ENCODE data around the gene RNF32. TPM values are rescaled to one million over a fixed set of nuclear protein-coding genes. Genes with fewer than 3 reads are reported as not detected.

RNF32 gene
- total and polyA plus RNA-seq, 2 of the 13 experiments (the other 11 are each of a cell fraction or from before 2014, with no cell fraction given), result not detected

DNA sequence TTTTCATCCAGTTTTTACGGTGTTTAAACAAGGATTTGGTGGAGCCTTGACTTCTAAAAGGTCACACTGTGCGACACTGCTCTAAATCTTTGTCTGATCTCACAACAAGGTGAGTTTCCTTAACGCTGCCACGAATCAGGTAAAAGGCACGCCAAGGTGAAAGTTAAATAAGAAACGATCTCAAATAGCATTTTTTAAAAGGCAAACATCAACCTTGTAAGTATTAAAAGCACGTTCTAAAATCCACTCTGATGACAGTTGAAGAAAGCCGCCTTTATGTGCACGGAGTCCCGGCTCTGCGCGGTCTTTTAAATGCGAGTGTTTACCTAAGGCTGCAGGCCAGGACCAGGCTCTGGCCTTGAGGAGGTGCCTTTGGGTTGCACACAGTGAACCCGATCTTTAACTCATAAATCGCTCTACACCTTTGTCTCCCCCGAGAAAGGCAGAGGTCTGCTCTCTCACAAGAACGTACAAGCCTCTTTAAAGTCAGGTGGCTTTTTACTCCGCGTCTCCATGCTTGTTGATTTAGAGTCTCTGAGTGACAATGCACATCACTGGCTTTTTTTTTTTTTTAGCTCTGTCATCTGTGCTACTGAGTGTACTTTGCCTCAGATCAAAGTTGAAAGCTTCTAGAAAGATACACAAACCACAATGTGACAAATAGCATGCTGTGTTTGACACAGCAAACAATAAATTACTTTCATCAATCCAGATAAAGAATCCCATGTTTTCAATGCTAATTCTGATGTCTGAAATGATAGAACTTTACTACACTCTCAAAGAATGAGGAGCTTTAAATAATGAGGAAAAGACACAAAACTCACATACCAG, 25.9 kb upstream of the RNF32 start (continued):
- TF ChIP-seq MAFK (conservative IDR thresholded peaks at IDR 0.05 in 1 of 2, IDR thresholded peaks at IDR 0.05 in 1 of 2; ENCODE audit: low read length in 2 of 2) (peak; percentile 2 to 27; a peak in 3 of 4 replicates), EP300 (IDR thresholded peaks at IDR 0.05; ENCODE audit: low read depth in 2 of 2, low read length in 2 of 2) (peak; percentile 91 to 98), EP300 (CRISPR knock-in tag; IDR thresholded peaks at IDR 0.05; ENCODE audit: borderline replicate concordance) (peak; percentile 94), KMT2A (CRISPR knock-in tag; IDR thresholded peaks at IDR 0.05) (no peak; the same call in 1 of the 2 replicates), ZNF235 (CRISPR knock-in tag; IDR thresholded peaks at IDR 0.05; ENCODE audit: borderline replicate concordance) (no peak), YEATS4 (CRISPR knock-in tag; IDR thresholded peaks at IDR 0.05; ENCODE audit: borderline replicate concordance) (peak; percentile 42; the same call in 1 of the 2 replicates), DMAP1 (CRISPR knock-in tag; IDR thresholded peaks at IDR 0.05) (peak; percentile 75), ZNF263 (CRISPR knock-in tag; IDR thresholded peaks at IDR 0.05) (no peak), NCOR1 (IDR thresholded peaks at IDR 0.05; ENCODE audit: borderline replicate concordance, low read length) (peak; percentile 98), HDAC1 (CRISPR knock-in tag; IDR thresholded peaks at IDR 0.05) (peak; percentile 83), ISL2 (CRISPR knock-in tag; IDR thresholded peaks at IDR 0.05) (peak; percentile 98), U2AF1 (optimal IDR thresholded peaks at IDR 0.05; ENCODE audit: low read depth, low read length) (no peak), ZNF441 (CRISPR knock-in tag; IDR thresholded peaks at IDR 0.05; ENCODE audit: borderline replicate concordance) (peak; percentile 51; the same call in 1 of the 2 replicates), SPEN (CRISPR knock-in tag; IDR thresholded peaks at IDR 0.05; ENCODE audit: low read depth) (0 out of 2 replicates have a peak, but pooled peaks have one; percentile 54), NCOA5 (CRISPR knock-in tag; IDR thresholded peaks at IDR 0.05) (no peak), MAZ (IDR thresholded peaks at IDR 0.05; ENCODE audit: borderline replicate concordance, low read depth, low read length) (no peak), MAZ (CRISPR knock-in tag; IDR thresholded peaks at IDR 0.05; ENCODE audit: low read depth) (peak; percentile 38; the same call in 1 of the 2 replicates), ZSCAN9 (CRISPR knock-in tag; IDR thresholded peaks at IDR 0.05; ENCODE audit: borderline replicate concordance) (peak; percentile 84; the same call in 1 of the 2 replicates), ZNF33B (CRISPR knock-in tag; IDR thresholded peaks at IDR 0.05) (no peak), AGO1 (IDR thresholded peaks at IDR 0.05; ENCODE audit: low read depth, low read length, poor library complexity, severe bottlenecking) (no peak), ZNF552 (CRISPR knock-in tag; IDR thresholded peaks at IDR 0.05; ENCODE audit: borderline replicate concordance) (no peak)
- TF ChIP-seq, protein P1, sequence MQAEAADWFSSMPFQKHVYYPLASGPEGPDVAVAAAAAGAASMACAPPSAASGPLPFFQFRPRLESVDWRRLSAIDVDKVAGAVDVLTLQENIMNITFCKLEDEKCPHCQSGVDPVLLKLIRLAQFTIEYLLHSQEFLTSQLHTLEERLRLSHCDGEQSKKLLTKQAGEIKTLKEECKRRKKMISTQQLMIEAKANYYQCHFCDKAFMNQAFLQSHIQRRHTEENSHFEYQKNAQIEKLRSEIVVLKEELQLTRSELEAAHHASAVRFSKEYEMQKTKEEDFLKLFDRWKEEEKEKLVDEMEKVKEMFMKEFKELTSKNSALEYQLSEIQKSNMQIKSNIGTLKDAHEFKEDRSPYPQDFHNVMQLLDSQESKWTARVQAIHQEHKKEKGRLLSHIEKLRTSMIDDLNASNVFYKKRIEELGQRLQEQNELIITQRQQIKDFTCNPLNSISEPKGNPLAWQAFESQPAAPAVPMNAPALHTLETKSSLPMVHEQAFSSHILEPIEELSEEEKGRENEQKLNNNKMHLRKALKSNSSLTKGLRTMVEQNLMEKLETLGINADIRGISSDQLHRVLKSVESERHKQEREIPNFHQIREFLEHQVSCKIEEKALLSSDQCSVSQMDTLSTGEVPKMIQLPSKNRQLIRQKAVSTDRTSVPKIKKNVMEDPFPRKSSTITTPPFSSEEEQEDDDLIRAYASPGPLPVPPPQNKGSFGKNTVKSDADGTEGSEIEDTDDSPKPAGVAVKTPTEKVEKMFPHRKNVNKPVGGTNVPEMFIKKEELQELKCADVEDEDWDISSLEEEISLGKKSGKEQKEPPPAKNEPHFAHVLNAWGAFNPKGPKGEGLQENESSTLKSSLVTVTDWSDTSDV (CRISPR knock-in tag; IDR thresholded peaks at IDR 0.05), result no peak
- TF ChIP-seq, protein P2, sequence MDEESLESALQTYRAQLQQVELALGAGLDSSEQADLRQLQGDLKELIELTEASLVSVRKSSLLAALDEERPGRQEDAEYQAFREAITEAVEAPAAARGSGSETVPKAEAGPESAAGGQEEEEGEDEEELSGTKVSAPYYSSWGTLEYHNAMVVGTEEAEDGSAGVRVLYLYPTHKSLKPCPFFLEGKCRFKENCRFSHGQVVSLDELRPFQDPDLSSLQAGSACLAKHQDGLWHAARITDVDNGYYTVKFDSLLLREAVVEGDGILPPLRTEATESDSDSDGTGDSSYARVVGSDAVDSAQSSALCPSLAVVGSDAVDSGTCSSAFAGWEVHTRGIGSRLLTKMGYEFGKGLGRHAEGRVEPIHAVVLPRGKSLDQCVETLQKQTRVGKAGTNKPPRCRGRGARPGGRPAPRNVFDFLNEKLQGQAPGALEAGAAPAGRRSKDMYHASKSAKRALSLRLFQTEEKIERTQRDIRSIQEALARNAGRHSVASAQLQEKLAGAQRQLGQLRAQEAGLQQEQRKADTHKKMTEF (CRISPR knock-in tag; IDR thresholded peaks at IDR 0.05), result peak; percentile 98

Data from HepG2 (cell line).